Ramos (cell line): ENCODE results near the gene PTX4.

ENCODE experiments used
- in situ Hi-C: fragments of 300-500 bp; cut with MboI; formaldehyde crosslinking; loops from one replicate; pipeline ENCODE4 v1.14.3; 2022; ENCODE audit warnings: low sequenced_read_pairs; ENCODE audit not compliant: unreplicated experiment

PTX4 gene

DNA sequence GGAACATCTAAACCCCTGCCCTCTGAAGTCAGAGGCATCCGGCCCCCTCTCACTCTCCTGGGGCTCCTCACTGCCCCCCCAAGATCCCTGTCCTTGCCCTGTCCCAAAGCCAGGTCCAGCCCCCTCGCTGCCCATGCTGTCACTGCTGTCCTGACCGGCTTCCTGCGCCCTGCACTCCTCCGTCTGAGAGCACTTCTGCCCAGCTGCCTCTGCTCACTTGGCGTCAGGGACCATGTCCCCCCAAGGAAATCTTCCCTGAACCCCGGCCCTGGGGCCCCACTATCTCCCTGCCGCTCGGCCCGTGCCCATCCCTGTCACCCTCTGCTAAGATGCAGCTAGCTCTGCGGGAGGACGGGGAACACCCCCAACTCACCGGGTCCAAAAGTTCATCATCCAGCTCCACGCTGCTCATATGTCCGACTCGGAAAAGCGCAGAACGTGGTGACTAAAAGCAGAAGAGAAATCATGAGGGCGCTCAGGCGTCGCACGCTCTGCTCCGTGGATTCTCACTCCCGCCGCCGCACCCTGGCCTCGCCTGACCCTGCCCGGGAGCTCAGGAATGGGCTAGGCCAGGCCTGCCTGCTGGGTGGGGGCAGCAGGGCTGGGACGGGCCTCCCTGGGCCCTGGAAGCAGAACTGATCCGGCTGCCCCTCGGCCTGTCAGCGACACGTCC lies 23.7 kb downstream of the PTX4 start:
- in situ Hi-C loops: no loop called here

DNA sequence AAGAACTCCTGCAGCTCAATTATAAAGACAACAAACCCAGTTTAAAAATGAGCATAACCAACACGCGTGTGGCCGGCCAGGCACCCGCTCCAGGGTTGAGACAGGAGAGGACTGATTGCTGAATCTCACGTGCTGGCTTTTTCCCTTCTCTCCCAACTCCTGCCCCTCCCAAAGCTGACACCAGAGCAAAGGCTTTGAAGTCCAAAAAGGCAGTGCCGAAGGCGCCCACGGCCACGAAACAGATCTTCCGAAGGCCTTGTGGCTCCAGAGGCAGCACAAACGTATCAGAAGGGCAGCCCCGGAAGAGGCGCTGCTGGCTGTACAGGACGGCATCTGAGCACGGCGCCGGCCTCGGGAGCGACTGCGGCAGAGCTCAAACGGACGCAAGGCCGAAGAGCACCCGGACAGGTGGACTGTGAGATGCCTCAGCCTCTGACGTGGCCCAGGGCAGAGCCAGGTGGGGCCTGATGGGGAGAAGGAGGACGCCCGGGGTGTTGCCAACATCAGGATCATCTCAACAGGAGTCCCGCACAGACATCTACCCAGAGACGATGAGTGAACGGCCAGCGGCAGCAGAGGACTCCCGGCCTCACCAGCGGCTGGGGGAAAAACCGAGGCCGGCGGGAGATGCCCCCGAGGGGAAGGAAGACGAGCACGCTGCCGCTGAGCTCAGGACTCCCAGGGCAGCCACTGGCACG lies 24.4 kb downstream of the PTX4 start:
- in situ Hi-C loops: no loop called here

DNA sequence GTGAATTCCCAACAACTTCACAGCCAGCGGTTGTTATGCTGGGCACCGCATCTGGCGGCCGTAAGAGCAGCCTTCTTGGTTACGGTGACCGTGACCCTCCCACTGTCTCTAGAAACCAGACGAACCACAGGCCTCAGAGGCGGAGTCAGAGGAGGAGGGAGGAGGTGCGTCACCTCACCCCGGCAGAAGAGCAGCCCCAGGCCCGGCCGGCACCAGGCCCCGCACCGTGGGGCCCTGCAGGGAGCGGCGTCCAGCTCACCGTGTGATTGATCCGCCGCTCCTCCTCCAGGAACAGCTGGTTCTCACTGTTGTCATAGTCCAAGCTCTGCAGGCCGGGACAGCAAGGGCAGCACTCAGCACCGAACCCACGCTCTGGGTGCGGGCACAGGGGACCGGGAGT lies 27.6 kb downstream of the PTX4 start:
- in situ Hi-C loops: no loop called here

DNA sequence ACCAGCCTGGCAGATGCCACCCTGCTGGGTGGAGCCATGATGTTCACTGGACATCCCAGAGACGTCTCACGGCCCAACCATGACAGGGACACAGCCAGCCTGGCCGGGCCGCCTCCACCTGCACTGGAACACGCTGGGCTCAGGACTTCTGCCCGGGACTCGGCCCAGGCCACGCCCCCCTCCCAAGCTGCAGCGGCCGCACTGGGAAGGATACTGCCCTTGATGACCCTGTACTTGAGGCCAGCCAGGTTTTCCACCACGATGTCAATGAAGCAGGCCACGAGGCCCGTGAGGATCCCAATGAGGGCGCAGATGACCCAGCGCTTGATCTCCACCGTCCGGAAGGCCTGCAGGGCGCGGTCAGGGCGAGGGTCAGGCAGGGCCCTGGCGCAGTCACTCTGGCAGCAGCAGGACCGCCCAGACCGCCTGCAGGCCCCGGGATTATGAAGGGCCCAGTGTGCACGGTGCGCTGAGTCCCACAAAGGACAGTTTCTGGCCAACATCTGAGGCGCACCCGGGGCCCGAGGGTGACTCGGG lies 28.1 kb downstream of the PTX4 start:
- in situ Hi-C loops: no loop called here

DNA sequence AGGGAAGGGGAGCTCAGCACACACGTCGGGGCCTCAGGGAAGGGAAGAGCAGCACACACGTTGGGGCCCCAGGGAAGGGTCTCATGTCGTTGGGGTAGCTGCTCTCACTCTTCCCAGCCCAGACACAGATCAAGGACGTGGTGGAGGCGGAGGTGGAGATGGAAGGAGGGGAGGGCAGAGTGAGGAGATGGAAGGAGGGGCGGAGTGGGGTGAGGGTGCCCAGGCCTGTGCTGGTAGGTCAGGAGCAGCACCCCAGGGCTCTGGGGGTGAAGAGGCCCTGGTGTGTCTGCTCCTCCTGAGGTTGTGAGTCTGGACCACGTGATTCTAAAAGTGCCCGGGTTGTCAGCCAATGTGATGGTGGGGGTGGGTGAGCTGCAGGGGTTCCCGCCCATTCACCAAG lies 28.8 kb downstream of the PTX4 start:
- in situ Hi-C loops: no loop called here

DNA sequence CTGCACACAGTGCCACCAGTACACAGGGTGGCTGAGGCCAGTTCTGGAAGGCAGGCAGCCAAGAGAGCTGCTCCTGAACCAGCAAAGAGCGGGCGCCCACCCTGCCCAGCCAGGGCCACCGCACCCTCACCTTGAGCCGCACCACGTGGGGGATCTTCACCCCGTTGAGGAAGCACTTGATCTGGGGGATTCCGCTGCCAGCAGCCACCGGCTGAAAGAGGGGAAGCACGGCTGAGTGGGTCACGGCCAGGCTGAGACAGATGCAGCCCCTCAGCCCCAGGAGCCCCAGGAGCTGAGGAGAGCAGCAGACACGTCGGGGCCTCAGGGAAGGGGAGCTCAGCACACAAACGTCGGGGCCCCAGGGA lies 29.8 kb downstream of the PTX4 start:
- in situ Hi-C loops: no loop called here

DNA sequence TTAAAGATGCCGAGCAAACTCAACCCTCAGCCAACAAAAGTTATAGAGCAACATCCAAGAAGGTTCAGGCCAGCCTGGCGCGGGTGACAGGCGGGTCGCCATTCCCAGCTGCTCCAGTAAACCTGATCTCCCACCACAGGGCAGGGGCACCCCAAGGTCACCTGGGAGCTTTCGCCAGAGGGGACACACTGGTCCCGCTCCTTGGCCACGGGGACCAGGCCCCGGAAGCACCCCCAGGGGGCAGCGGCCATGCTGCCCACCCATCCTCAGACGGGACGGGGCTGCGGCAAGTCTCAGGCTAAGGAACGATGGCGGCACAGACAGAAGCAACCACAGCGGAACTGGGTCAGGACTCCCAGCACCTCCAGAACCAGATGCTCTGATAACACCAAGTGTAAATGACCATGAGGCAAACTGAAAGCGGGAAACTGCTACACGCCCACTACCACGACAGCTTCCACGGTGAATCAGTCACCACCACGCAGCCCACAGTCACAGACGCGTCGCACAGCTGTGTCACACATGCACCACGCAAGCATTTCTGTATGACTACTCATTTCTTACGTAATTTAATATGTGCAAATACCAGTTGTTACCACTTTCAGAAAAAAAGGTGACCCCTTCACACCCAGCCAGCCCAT lies 30.3 kb downstream of the PTX4 start:
- in situ Hi-C loops: no loop called here

DNA sequence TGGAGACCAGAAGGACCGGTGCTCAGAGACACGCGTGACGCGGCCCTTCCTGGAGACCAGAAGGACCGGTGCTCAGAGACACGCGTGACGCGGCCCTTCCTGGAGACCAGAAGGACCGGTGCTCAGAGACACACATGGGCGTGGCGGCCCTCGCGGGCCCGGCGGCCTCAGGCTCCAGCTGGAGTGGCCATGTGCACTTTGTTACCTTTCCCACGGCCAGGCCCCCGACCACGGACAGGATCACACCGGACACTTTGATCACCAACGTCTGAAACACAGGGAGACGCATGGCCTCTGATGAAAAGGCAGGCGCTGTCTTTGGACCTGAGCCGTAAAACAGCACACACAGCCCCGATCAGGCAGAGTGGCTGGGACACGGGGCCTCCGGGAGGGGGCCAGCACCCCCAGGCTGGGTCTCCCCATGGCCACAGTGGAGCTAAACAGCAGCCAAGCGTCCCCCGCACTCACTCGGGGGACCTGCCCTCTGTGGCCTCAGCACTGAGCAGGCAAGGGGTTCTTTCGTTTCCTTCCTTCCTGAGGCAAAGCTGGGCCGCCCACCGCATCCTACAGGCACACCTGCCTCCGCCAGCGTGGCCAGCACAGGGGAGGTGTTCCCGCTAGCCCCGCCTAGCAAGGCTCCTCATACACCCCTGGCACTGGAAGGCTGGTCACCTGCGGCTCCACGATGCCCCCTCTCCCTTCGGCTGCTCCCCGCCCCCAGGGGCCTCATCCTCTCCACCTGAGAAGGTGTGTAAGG lies 31.1 kb downstream of the PTX4 start:
- in situ Hi-C loops: no loop called here

DNA sequence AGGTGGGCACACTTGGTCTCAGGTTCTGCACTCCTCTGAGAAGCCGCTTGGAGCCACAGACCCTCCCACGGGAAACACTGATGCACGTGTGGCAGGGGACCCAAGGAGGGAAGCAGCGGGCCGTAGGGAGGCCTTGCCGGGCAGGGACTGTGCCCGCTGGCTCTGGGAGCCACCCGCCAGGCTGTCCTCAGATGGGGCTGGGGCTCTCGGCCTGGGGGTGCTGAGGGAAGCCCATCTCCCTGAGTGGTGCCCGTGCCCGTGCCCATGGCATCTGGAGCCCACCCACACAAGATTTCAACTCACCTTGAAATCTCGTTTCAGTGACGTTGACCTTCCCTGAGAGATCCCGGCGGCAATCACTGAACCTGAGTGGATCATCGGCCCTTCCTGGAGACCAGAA lies 31.8 kb downstream of the PTX4 start:
- in situ Hi-C loops: no loop called here

DNA sequence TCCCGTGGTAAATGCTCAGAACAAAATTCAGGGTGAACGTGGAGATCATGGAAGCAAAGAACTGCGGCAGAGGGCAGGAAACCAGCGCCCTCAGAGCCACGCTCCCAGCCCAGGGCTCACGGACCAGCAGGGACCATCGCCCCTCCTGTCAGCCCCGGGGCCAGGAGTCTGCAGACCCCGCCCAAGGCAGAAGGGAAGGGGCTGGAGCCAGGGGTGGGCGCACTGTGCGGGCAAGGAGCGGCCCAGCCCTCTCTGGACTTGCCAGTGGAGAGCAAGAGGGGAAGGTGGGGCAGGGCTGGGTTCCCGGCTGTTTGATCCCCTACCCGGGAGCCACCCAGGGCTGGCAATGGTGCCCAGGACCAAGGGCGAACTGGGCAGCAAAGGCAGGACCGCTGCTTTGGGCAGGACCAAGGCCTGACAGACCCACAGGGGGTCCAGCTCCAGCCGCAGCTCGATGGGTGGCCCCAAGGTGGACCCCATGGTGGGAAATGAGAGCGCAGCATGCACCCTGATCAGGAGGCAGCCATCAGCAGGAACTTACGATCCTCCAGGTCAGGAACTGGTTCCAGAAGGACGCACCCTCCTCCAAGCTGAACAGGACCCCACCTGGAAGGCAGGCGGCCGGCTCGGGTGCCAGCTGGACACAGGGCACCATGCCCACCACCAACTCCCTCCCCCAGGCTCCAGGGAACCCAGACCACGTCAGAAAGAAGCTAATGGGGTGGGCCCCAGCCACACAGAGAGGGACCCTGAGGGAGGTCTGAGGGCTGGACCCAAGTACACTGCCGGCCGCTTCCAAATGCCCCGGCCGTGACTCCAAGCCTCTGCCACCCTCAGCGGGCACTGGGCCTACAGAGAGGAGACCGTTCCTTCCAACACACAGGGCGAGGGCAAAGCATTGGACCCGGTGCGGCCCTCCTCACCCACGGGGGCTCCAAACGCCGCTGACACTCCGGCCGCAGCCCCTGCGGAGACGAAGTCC lies 33.3 kb downstream of the PTX4 start:
- in situ Hi-C loops: no loop called here

DNA sequence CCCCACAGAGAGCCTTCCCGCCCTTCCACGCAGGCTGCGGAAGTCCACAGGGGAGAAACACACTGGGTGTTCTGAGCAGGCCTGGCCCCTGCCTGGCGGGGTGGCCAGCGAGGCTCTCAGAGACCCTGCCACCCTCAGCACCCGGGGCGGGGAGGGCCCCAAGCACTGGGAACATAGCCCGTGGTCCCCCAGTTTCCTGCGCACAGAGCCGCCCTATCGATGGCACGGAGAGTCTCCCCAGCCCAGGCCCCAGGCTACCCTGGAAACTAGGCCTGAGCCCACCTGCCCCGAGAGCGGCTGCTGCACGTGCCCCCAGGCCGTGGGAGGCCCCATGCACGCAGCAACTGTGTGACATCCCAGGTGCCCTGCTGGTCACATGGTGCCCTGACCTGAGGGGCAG lies 34.2 kb downstream of the PTX4 start:
- in situ Hi-C loops: no loop called here

DNA sequence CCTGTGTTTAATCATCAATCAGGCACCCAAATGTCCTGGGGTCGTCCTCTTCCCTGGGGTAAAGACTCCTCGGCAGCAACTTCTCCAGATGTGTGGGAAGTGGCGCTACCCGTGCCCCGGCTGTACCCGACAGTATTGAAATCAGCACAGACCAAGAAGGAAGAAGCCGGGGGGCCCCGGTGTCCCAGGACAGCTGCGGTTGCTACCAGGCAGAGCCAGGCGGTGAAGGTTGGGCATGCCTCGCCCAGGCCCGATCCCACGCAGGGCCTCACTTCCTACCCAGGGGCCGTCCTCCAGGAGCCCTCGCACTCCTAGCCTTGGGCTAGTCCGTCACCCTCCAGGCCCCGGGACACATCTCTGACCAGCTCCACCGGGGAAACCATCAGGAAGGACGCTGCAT lies 35.4 kb downstream of the PTX4 start:
- in situ Hi-C loops: no loop called here

DNA sequence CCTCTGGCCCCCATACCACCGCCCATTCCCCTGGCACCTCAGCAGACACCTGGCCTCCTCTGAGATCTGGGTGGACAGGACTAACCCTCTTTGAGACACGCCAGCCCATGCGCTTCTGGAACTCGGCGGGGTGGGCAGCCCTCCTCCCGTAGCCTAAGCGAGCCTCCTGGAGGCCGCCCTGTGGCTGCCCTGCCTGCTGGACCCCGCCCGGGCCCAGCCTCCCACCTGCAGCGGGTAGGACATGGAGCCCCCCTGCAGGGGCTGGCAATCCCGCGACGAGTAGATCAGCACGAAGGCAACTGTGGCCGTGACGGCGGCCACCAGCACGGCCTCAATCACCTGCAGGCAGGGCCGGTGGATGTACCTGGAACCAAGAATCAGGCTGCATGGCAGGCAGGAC lies 36.2 kb downstream of the PTX4 start:
- in situ Hi-C loops: no loop called here

DNA sequence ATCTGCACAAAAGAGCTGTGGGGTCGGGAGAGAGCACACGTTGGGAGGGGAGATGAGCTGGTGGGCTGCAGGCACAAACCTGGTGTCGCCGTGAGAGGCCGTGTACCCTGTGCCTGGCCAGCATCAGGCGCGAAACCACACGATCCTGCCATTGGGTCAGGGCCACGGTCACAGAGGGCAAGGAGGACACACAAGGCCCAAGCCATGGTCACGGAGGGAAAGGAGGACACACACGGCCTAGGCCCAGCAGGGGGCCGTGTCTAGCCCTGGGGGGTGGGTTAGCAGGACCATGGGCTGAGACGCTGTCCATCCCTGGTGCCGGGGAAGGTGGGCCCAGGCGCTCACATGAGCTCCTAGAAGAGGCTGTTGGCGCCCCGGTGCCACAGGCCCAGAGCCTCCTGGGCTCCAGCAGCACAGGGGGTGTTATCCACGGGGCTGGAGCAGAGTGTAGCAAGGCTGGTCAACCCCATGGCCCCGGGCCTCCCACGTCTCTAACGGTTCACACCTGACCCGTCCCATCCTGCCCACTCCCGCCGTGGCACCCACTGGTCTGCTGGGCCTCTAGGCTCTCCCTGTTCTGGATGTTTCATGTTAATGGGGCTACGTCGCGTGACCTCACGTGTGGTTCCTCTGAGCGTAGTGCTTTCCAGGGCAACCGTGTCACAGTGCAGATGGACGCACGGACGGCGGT lies 36.9 kb downstream of the PTX4 start:
- in situ Hi-C loops: no loop called here

DNA sequence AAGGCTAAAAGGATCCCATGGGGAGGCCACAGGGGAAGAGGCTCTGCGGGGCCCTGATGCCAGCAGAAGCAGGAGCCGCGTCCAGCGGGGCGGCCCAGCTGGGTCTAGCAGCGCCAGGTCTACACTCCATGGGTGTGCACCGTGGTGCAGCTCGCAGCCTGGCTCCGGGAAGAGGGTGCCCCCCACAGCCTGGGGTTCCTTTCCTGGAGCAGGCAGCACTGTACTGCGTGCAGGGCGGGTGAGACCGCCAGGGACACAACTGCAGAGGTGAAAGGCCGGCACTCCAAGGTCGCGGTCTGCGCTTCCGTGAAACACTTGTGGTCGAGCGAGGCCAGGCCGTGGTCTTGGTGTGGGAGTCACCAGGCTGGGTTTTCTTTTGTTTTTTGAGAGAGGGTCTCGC lies 37.9 kb downstream of the PTX4 start:
- in situ Hi-C loops: no loop called here

DNA sequence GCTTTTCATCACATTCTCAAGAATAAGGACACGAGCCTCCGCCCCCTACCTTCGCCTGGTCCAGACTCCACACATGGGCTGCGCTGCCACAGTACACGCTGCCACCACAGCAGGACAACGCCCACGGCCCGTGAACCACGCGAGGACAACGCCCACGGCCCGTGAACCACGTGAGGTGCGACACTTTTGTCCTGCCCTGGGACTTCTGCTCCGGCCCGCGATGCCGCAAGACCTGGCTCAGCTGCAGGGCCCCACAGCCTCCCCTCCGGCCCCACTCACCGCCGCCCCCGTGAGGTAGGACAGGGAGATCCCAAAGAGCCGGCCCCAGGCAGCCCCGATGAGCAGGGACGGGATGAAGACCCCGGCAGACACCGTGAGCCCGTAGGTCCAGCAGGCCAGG lies 38.5 kb downstream of the PTX4 start:
- in situ Hi-C loops: no loop called here

DNA sequence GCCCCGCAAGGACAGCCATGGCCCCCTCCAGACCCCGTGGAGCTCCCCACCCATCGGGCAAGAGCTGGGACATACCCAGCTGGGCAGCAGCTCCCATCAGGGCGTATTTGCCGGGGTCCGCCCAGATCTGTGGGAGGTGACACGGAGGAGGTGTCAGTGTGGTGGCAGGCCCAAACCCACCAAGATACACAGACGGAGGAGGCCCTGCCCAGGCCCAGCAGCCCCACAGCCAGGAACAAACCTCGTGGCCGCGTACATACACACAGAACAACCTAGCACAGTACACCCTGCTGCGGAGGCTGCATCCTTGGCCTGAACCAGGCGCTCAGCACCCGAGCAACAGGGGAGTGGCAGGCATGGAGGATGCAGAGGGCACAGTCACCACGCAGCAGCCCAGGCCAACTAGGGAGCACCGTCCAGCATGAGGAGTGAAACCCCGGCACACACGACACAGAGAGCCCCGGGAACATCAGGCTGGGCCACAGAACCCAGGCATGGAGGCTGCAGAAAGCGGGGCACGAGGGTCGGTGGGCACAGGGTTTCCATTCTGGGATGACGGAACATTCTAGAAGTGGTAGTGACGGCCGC lies 39.4 kb downstream of the PTX4 start:
- in situ Hi-C loops: no loop called here

DNA sequence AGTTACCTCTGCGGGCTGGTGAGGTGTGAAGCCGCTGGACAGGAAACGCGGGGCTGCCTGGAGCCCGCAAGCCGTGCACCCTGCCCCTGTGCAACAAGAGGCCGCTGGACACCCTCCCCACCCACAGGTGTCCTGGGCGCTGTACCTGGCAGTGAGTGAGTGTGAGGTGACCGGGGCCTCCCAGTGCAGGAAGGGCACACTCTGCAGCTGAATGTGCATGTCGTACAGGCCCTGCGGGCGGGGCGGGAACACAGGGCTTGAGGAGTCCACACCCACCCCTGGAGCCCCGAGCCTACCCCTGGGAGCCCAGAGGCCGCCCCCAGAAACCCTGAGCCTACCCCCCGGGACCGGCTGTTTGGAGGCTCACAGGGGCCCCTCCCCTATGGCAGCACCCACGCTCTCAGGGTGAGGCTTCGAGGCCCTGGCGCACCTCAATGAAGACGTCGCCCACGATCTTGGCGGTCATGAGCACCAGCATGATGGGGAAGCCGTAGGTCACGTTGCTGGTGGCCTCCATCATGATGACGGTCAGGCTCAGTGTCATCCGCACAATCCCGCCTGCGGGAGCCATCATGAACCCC lies 40.1 kb downstream of the PTX4 start:
- in situ Hi-C loops: no loop called here
